LNCaP clone FGC (cell line): Measurements from ENCODE around the gene USP47.

Experiments
- DNase-seq: peaks from one replicate; pipeline ENCODE4 v3.0.0-alpha.2; 2011; ENCODE audit warnings: low read depth
- H3K4me3 ChIP-seq: 2 replicates; pipeline ENCODE4 v1.5.1; 2011; ENCODE audit warnings: mild to moderate bottlenecking, low read depth, low read length, control low read depth
- CTCF ChIP-seq: IDR thresholded peaks from 2 replicates; pipeline ENCODE4 v1.5.1; 2012; ENCODE audit warnings: mild to moderate bottlenecking; ENCODE audit not compliant: control insufficient read depth, insufficient read depth; ENCODE audit errors: extremely low read depth

Gene USP47

GRCh38 chr11:11944444-11944843, 102.7 kb downstream of the USP47 start:
- DNase-seq: no peak
- TF ChIP-seq CTCF: no peak
- no peak overlapping the region for H3K4me3 ChIP-seq

GRCh38 chr11:11946180-11946579, 104.4 kb downstream of the USP47 start:
- TF ChIP-seq CTCF: no peak
- no peak for DNase-seq
- no peak overlapping the region for H3K4me3 ChIP-seq

- no peak for DNase-seq
- no peak overlapping the region for H3K4me3 ChIP-seq
- TF ChIP-seq CTCF: no peak
Observed at GRCh38 chr11:11946878-11947277, 105.1 kb downstream of the USP47 start.

GRCh38 chr11:11947825-11948224, 106.1 kb downstream of the USP47 start:
- no peak overlapping the region for H3K4me3 ChIP-seq
- DNase-seq: no peak
- no peak for TF ChIP-seq CTCF

- no peak overlapping the region for H3K4me3 ChIP-seq
- no peak for DNase-seq
- TF ChIP-seq CTCF: no peak
Observed at GRCh38 chr11:11948242-11948947, 106.6 kb downstream of the USP47 start.

GRCh38 chr11:11949482-11949881, 107.7 kb downstream of the USP47 start:
- no peak for TF ChIP-seq CTCF
- H3K4me3 ChIP-seq: no peak overlapping the region
- no peak for DNase-seq

- TF ChIP-seq CTCF: no peak
- DNase-seq: no peak
- no peak overlapping the region for H3K4me3 ChIP-seq
Observed at GRCh38 chr11:11952036-11952435, 110.3 kb downstream of the USP47 start.
